ENCODE measurements around the gene COG5. TPM values are rescaled to one million over a fixed set of nuclear protein-coding genes. Genes with fewer than 3 reads are reported as not detected.

Gene COG5
- total and polyA plus RNA-seq, 2 experiments from 2014 or later, result 15.8 to 53.5 TPM

- WGBS (ENCODE audit: low lambda C conversion rate, missing lambda C conversion rate), result 66% methylated on average over 1 of the region's 1 CpG
- TF ChIP-seq EZH2 (IDR thresholded peaks at IDR 0.05; ENCODE audit: borderline replicate concordance) (no peak), CTCF (IDR thresholded peaks at IDR 0.05; ENCODE audit: poor library complexity) (no peak), EZH2phosphoT487 (IDR thresholded peaks at IDR 0.05; ENCODE audit: low read depth, severe bottlenecking, unreplicated experiment) (no peak)
- Histone ChIP-seq H2AFZ (no peak overlapping the region), H3K9me2 (replicated peaks; ENCODE audit: insufficient read depth) (no peaks in the 10 kb centered on the region), H3K9me3 (ENCODE audit: low read depth) (no peaks in the 10 kb centered on the region), H3K4me2 (no peak overlapping the region), H3K4me3 (no peak overlapping the region), H3K27me3 (no peaks in the 10 kb centered on the region), H3K27ac (no peak overlapping the region), H4K20me1 (ENCODE audit: insufficient read depth, poor library complexity, severe bottlenecking) (no peaks in the 10 kb centered on the region), H3K4me1 (ENCODE audit: insufficient read depth) (no peaks in the 10 kb centered on the region), H3K79me2 (no peaks in the 10 kb centered on the region), H3K36me3 (replicated peaks; ENCODE audit: insufficient read depth, low read depth) (no peaks in the 10 kb centered on the region)
- no peak for DNase-seq (ENCODE audit: low spot score)
Observed at GRCh38 chr7:107291434-107291833, 272.3 kb downstream of the COG5 start.

- no peaks in the 10 kb centered on the region for H3K27me3 ChIP-seq
- H3K9me2 ChIP-seq (replicated peaks; ENCODE audit: insufficient read depth), result no peaks in the 10 kb centered on the region
- WGBS (ENCODE audit: low lambda C conversion rate, missing lambda C conversion rate), result 82% methylated on average over 4 of the region's 4 CpGs
- H3K36me3 ChIP-seq (replicated peaks; ENCODE audit: insufficient read depth, low read depth), result no peaks in the 10 kb centered on the region
- H2AFZ ChIP-seq, result no peak overlapping the region
- no peaks in the 10 kb centered on the region for H3K9me3 ChIP-seq (ENCODE audit: low read depth)
- no peak for DNase-seq (ENCODE audit: low spot score)
- H3K4me1 ChIP-seq (ENCODE audit: insufficient read depth), result no peaks in the 10 kb centered on the region
- no peak overlapping the region for H3K4me2 ChIP-seq
- TF ChIP-seq CTCF (IDR thresholded peaks at IDR 0.05; ENCODE audit: poor library complexity) (no peak), EZH2phosphoT487 (IDR thresholded peaks at IDR 0.05; ENCODE audit: low read depth, severe bottlenecking, unreplicated experiment) (no peak), EZH2 (IDR thresholded peaks at IDR 0.05; ENCODE audit: borderline replicate concordance) (no peak)
- no peaks in the 10 kb centered on the region for H3K79me2 ChIP-seq
- no peak overlapping the region for H3K27ac ChIP-seq
- H4K20me1 ChIP-seq (ENCODE audit: insufficient read depth, poor library complexity, severe bottlenecking), result no peaks in the 10 kb centered on the region
- H3K4me3 ChIP-seq, result no peak overlapping the region
Observed at GRCh38 chr7:107286751-107287621, 276.7 kb downstream of the COG5 start.

GRCh38 chr7:107284911-107285479, 278.7 kb downstream of the COG5 start:
- TF ChIP-seq EZH2phosphoT487 (IDR thresholded peaks at IDR 0.05; ENCODE audit: low read depth, severe bottlenecking, unreplicated experiment), result no peak
- no peak for TF ChIP-seq CTCF (IDR thresholded peaks at IDR 0.05; ENCODE audit: poor library complexity)
- TF ChIP-seq EZH2 (IDR thresholded peaks at IDR 0.05; ENCODE audit: borderline replicate concordance), result no peak
- Histone ChIP-seq H2AFZ (no peak overlapping the region), H3K4me3 (no peak overlapping the region), H3K4me1 (ENCODE audit: insufficient read depth) (no peaks in the 10 kb centered on the region), H3K27me3 (no peaks in the 10 kb centered on the region), H3K4me2 (no peak overlapping the region), H3K27ac (no peak overlapping the region), H4K20me1 (ENCODE audit: insufficient read depth, poor library complexity, severe bottlenecking) (no peaks in the 10 kb centered on the region), H3K9me3 (ENCODE audit: low read depth) (no peaks in the 10 kb centered on the region), H3K79me2 (no peaks in the 10 kb centered on the region), H3K36me3 (replicated peaks; ENCODE audit: insufficient read depth, low read depth) (no peaks in the 10 kb centered on the region), H3K9me2 (replicated peaks; ENCODE audit: insufficient read depth) (no peaks in the 10 kb centered on the region)
- WGBS (ENCODE audit: low lambda C conversion rate, missing lambda C conversion rate), result 96% methylated on average over 4 of the region's 4 CpGs
- DNase-seq (ENCODE audit: low spot score), result no peak
